Kidney (tissue), 14 donors: Measurements from ENCODE around the gene CACNB4. TPM values are rescaled to one million over a fixed set of nuclear protein-coding genes. Genes with fewer than 3 reads are reported as not detected.

Experiments
- DNase-seq, 5 donors: peaks; one replicate each; pipeline ENCODE4 v3.0.0-alpha.2; 2013 to 2020
- FAIRE-seq: peaks from 2 replicates; lab custom pipeline; 2012; peaks lifted over from hg19 to GRCh38; lab: Jason Lieb, UNC
- H3K27ac ChIP-seq, 2 donors: one replicate each; pipeline ENCODE4 v1.7.0; 2013; ENCODE audit warnings: low read depth in 2 of 2, low read length in 2 of 2, inconsistent platforms in 1 of 2
- H3K27me3 ChIP-seq: one replicate; pipeline ENCODE4 v1.7.1; 2013; ENCODE audit warnings: low read length, inconsistent platforms; ENCODE audit not compliant: control insufficient read depth, insufficient read depth
- H3K36me3 ChIP-seq, 3 donors: one replicate each; pipeline versions ENCODE4 v1.7.0 to v1.7.1; 2013; ENCODE audit warnings: low read length in 3 of 3, control low read depth in 1 of 3, inconsistent platforms in 1 of 3; ENCODE audit not compliant: insufficient read depth in 3 of 3, control insufficient read depth in 2 of 3
- H3K4me1 ChIP-seq, 3 donors: one replicate each; pipeline versions ENCODE4 v1.7.0 to v1.7.1; 2013; ENCODE audit warnings: low read length in 3 of 3, inconsistent platforms in 1 of 3, low read depth in 1 of 3; ENCODE audit not compliant: control insufficient read depth in 2 of 3, insufficient read depth in 2 of 3
- H3K4me3 ChIP-seq, 3 donors: one replicate each; pipeline versions ENCODE4 v1.7.0 to v1.8.1; 2013; ENCODE audit warnings: low read length in 3 of 3, control low read depth in 1 of 3, inconsistent platforms in 1 of 3
- H3K9ac ChIP-seq, 3 donors: one replicate each; pipeline versions ENCODE4 v1.7.0 to v1.7.1; 2013; ENCODE audit warnings: low read length in 3 of 3, control low read depth in 1 of 3, inconsistent platforms in 1 of 3
- H3K9me3 ChIP-seq, 3 donors: one replicate each; pipeline versions ENCODE4 v1.7.0 to v1.7.1; 2013; ENCODE audit warnings: low read length in 3 of 3, control low read depth in 1 of 3, inconsistent platforms in 1 of 3; ENCODE audit not compliant: control insufficient read depth in 2 of 3, insufficient read depth in 1 of 3
- CTCF ChIP-seq: IDR thresholded peaks from 3 replicates; pipeline ENCODE4 v1.5.1; 2012; ENCODE audit warnings: mild to moderate bottlenecking, moderate library complexity, borderline replicate concordance; ENCODE audit not compliant: insufficient read depth; ENCODE audit errors: extremely low read depth
- intact Hi-C: fragments of 100-400 bp; cut with DNase I; formaldehyde crosslinking; loops from one replicate; pipeline ENCODE4 v1.11.1; 2022
- polyA plus RNA-seq: library from polyadenylated mRNA; stranded (reverse); fragments of 350-450 nt; fragmentation: Illumina TruSeq; extraction: RNeasy Lipid Tissue Mini Kit (QIAGEN cat#74804); gene quantifications from one replicate; pipeline ENCODE4 v1.2.3, GENCODE V29; 2014; ENCODE audit warnings: low read depth, low replicate concordance; ENCODE audit not compliant: insufficient read depth
- total RNA-seq: library from RNA; stranded (reverse); fragmentation: NEBNext Ultra II Directional; extraction: Animal tissue kit (Norgen Biotek cat#: 25700); gene quantifications from one replicate; pipeline ENCODE4 v1.2.1, GENCODE V29; 2021
- donor health status: control.
- donor health status: control.
- donor health status: control.
- donor health status: control.
- donor health status: control.
- donor health status: DM: yes; HTN: yes; CAD: no.
- donor health status: Normal renal cell carcinoma (clear cell type).

Gene CACNB4
- total and polyA plus RNA-seq, 2 donors from 2014 or later, result 1.3 to 2.2 TPM

- intact Hi-C loops, result no loop called here
- Histone ChIP-seq H3K9ac (no peak overlapping the region), H3K36me3 (no peaks in the 10 kb centered on the region), H3K4me1 (peaks cover 0 to 4% (median 0%) of the 10 kb centered on the region in 3 donors), H3K9me3 (no peaks in the 10 kb centered on the region), H3K27ac (no peak overlapping the region), H3K4me3 (no peak overlapping the region), H3K27me3 (no peaks in the 10 kb centered on the region)
- no peak for TF ChIP-seq CTCF
- FAIRE-seq (no peak), DNase-seq (no peak)
Observed at GRCh38 chr2:151946250-151946884, 152.5 kb downstream of the CACNB4 start.

GRCh38 chr2:151945602-151946001 is 153.2 kb downstream of the CACNB4 start:
- no peaks in the 10 kb centered on the region for H3K27me3 ChIP-seq
- H3K27ac ChIP-seq, result no peak overlapping the region
- H3K4me3 ChIP-seq, result no peak overlapping the region
- H3K4me1 ChIP-seq, result peaks cover 0 to 4% (median 0%) of the 10 kb centered on the region in 3 donors
- H3K9me3 ChIP-seq, result no peaks in the 10 kb centered on the region
- no peak for TF ChIP-seq CTCF
- no peak for FAIRE-seq
- no peaks in the 10 kb centered on the region for H3K36me3 ChIP-seq
- intact Hi-C loops, result no loop called here
- no peak overlapping the region for H3K9ac ChIP-seq
- no peak for DNase-seq

- Histone ChIP-seq H3K4me3 (no peak overlapping the region), H3K9me3 (no peaks in the 10 kb centered on the region), H3K27me3 (no peaks in the 10 kb centered on the region), H3K36me3 (no peaks in the 10 kb centered on the region), H3K4me1 (peaks cover 0 to 4% (median 0%) of the 10 kb centered on the region in 3 donors), H3K9ac (no peak overlapping the region), H3K27ac (no peak overlapping the region)
- no peak for FAIRE-seq
- no peak for DNase-seq
- intact Hi-C loops, result no loop called here
- TF ChIP-seq CTCF, result no peak
Observed at GRCh38 chr2:151945186-151945585, 153.7 kb downstream of the CACNB4 start.
